Measurements from ENCODE around the gene GRXCR1.

The GRXCR1 gene

GRCh38 chr4:42925921-42926320, 33.4 kb downstream of the GRXCR1 start:
- H3K36me3 ChIP-seq = no peaks in the 10 kb centered on the region
- no peaks in the 10 kb centered on the region for H3K4me1 ChIP-seq
- H3K27me3 ChIP-seq = no peaks in the 10 kb centered on the region
- no peaks in the 10 kb centered on the region for H3K9me3 ChIP-seq
- H4K20me1 ChIP-seq = no peaks in the 10 kb centered on the region
- H3K4me2 ChIP-seq = no peak overlapping the region
- H3K4me3 ChIP-seq = no peak overlapping the region
- H3K9ac ChIP-seq = no peak overlapping the region
- no peak for TF ChIP-seq Cebpa-rat (IDR thresholded peaks at IDR 0.05)
- no peak overlapping the region for H3K27ac ChIP-seq

GRCh38 chr4:42927946-42928345, 35.4 kb downstream of the GRXCR1 start:
- H3K27ac ChIP-seq = no peak overlapping the region
- no peak for TF ChIP-seq Cebpa-rat (IDR thresholded peaks at IDR 0.05)
- H3K27me3 ChIP-seq = no peaks in the 10 kb centered on the region
- no peak overlapping the region for H3K4me3 ChIP-seq
- H3K9me3 ChIP-seq = no peaks in the 10 kb centered on the region
- no peaks in the 10 kb centered on the region for H4K20me1 ChIP-seq
- no peak overlapping the region for H3K9ac ChIP-seq
- H3K4me1 ChIP-seq = no peaks in the 10 kb centered on the region
- H3K36me3 ChIP-seq = no peaks in the 10 kb centered on the region
- no peak overlapping the region for H3K4me2 ChIP-seq

- no peaks in the 10 kb centered on the region for H3K36me3 ChIP-seq
- H3K4me3 ChIP-seq = no peak overlapping the region
- no peaks in the 10 kb centered on the region for H3K9me3 ChIP-seq
- no peak overlapping the region for H3K9ac ChIP-seq
- H3K4me1 ChIP-seq = no peaks in the 10 kb centered on the region
- H3K4me2 ChIP-seq = no peak overlapping the region
- no peaks in the 10 kb centered on the region for H4K20me1 ChIP-seq
- H3K27me3 ChIP-seq = no peaks in the 10 kb centered on the region
- TF ChIP-seq Cebpa-rat (IDR thresholded peaks at IDR 0.05) = no peak
- no peak overlapping the region for H3K27ac ChIP-seq
These were observed 36.1 kb downstream of the GRXCR1 start for GRCh38 chr4:42928582-42928981.

GRCh38 chr4:42942216-42942615, 49.7 kb downstream of the GRXCR1 start:
- Histone ChIP-seq H3K4me2 (no peak overlapping the region), H3K27me3 (no peaks in the 10 kb centered on the region), H3K36me3 (no peaks in the 10 kb centered on the region), H4K20me1 (no peaks in the 10 kb centered on the region), H3K9me3 (no peaks in the 10 kb centered on the region), H3K4me1 (no peaks in the 10 kb centered on the region), H3K27ac (no peak overlapping the region), H3K4me3 (no peak overlapping the region), H3K9ac (no peak overlapping the region)
- TF ChIP-seq Cebpa-rat (IDR thresholded peaks at IDR 0.05) = no peak

GRCh38 chr4:42945874-42946273, 53.4 kb downstream of the GRXCR1 start:
- H3K4me2 ChIP-seq = no peak overlapping the region
- no peak for TF ChIP-seq Cebpa-rat (IDR thresholded peaks at IDR 0.05)

GRCh38 chr4:42953321-42953720, 60.8 kb downstream of the GRXCR1 start:
- Histone ChIP-seq H3K27ac (no peak overlapping the region), H3K27me3 (no peaks in the 10 kb centered on the region), H3K9me3 (no peaks in the 10 kb centered on the region), H4K20me1 (no peaks in the 10 kb centered on the region), H3K9ac (no peak overlapping the region), H3K4me2 (no peak overlapping the region), H3K4me3 (no peak overlapping the region), H3K36me3 (no peaks in the 10 kb centered on the region), H3K4me1 (no peaks in the 10 kb centered on the region)
- TF ChIP-seq Cebpa-rat (IDR thresholded peaks at IDR 0.05) = no peak

More at GRCh38 chr4:42945874-42946273, 53.4 kb downstream of the GRXCR1 start:
- H3K9ac ChIP-seq = no peak overlapping the region
- no peaks in the 10 kb centered on the region for H3K27me3 ChIP-seq
- no peaks in the 10 kb centered on the region for H3K9me3 ChIP-seq
- H3K27ac ChIP-seq = no peak overlapping the region
- H4K20me1 ChIP-seq = no peaks in the 10 kb centered on the region
- H3K36me3 ChIP-seq = no peaks in the 10 kb centered on the region
- H3K4me3 ChIP-seq = no peak overlapping the region
- no peaks in the 10 kb centered on the region for H3K4me1 ChIP-seq

- no peak overlapping the region for H3K4me2 ChIP-seq
- no peak overlapping the region for H3K27ac ChIP-seq
- no peak overlapping the region for H3K4me3 ChIP-seq
- H4K20me1 ChIP-seq = no peaks in the 10 kb centered on the region
- H3K36me3 ChIP-seq = no peaks in the 10 kb centered on the region
- H3K9me3 ChIP-seq = no peaks in the 10 kb centered on the region
- H3K27me3 ChIP-seq = no peaks in the 10 kb centered on the region
- no peak overlapping the region for H3K9ac ChIP-seq
- H3K4me1 ChIP-seq = no peaks in the 10 kb centered on the region
- no peak for TF ChIP-seq Cebpa-rat (IDR thresholded peaks at IDR 0.05)
These were observed 62.6 kb downstream of the GRXCR1 start for GRCh38 chr4:42954963-42955669.

- Histone ChIP-seq H4K20me1 (no peaks in the 10 kb centered on the region), H3K36me3 (no peaks in the 10 kb centered on the region), H3K9me3 (no peaks in the 10 kb centered on the region), H3K27ac (no peak overlapping the region), H3K4me2 (no peak overlapping the region), H3K27me3 (no peaks in the 10 kb centered on the region), H3K4me3 (no peak overlapping the region), H3K9ac (no peak overlapping the region), H3K4me1 (no peaks in the 10 kb centered on the region)
- no peak for TF ChIP-seq Cebpa-rat (IDR thresholded peaks at IDR 0.05)
These were observed 63.4 kb downstream of the GRXCR1 start for GRCh38 chr4:42955746-42956505.

- Histone ChIP-seq H3K9ac (no peak overlapping the region), H3K36me3 (no peaks in the 10 kb centered on the region)
- no peak for TF ChIP-seq Cebpa-rat (IDR thresholded peaks at IDR 0.05)
These were observed 72.8 kb downstream of the GRXCR1 start for GRCh38 chr4:42965326-42965725.

GRCh38 chr4:42985976-42986375, 93.5 kb downstream of the GRXCR1 start:
- Histone ChIP-seq H3K4me3 (no peak overlapping the region), H3K36me3 (no peaks in the 10 kb centered on the region), H4K20me1 (no peaks in the 10 kb centered on the region), H3K27ac (no peak overlapping the region), H3K9ac (no peak overlapping the region), H3K4me2 (no peak overlapping the region), H3K9me3 (peaks cover 11% of the 10 kb centered on the region), H3K4me1 (no peaks in the 10 kb centered on the region), H3K27me3 (no peaks in the 10 kb centered on the region)
- TF ChIP-seq Cebpa-rat (IDR thresholded peaks at IDR 0.05) = no peak

More at GRCh38 chr4:42965326-42965725, 72.8 kb downstream of the GRXCR1 start:
- no peaks in the 10 kb centered on the region for H4K20me1 ChIP-seq
- H3K27me3 ChIP-seq = no peaks in the 10 kb centered on the region
- H3K4me2 ChIP-seq = no peak overlapping the region
- H3K9me3 ChIP-seq = no peaks in the 10 kb centered on the region
- H3K27ac ChIP-seq = no peak overlapping the region
- H3K4me3 ChIP-seq = no peak overlapping the region
- H3K4me1 ChIP-seq = no peaks in the 10 kb centered on the region
